WTC11 (cell line): ENCODE results near the gene MBNL1. TPM values are rescaled to one million over a fixed set of nuclear protein-coding genes. Genes with fewer than 3 reads are reported as not detected.

ENCODE experiments used
- ATAC-seq: fragments of 200-7000 bp; cut with Tn5 transposase; 2 replicates; pipeline ENCODE4 v1.10.0; 2021; ENCODE audit warnings: mild to moderate bottlenecking, moderate library complexity
- CTCF ChIA-PET: fragments of 300-600 bp; sonication (Branson Sonifier 250); formaldehyde crosslinking; loops from one replicate; lab custom pipeline; 2021; ENCODE audit warnings: antibody characterized with exemption; lab: Charles Lee
- POLR2A ChIA-PET: fragments of 350-600 bp; sonication (Branson Sonifier 250); formaldehyde crosslinking; loops from one replicate; lab custom pipeline; 2021; ENCODE audit warnings: antibody characterized with exemption; lab: Charles Lee
- DNase-seq: peaks from one replicate; pipeline ENCODE4 v3.0.0; 2021; ENCODE audit warnings: low spot score
- H3K27ac Mint-ChIP-seq: 2 replicates; pipeline ENCODE4 v1.8.0; 2021; ENCODE audit warnings: mixed read lengths
- H3K27me3 Mint-ChIP-seq: 2 replicates; pipeline ENCODE4 v1.8.0; 2021; ENCODE audit warnings: low read depth, mild to moderate bottlenecking, moderate library complexity, mixed read lengths
- H3K36me3 Mint-ChIP-seq: 2 replicates; pipeline ENCODE4 v1.8.0; 2021; ENCODE audit warnings: mixed read lengths
- H3K4me1 Mint-ChIP-seq: 2 replicates; pipeline ENCODE4 v1.8.0; 2022; ENCODE audit warnings: mixed read lengths
- H3K4me3 Mint-ChIP-seq: 2 replicates; pipeline ENCODE4 v1.8.0; 2021; ENCODE audit warnings: mild to moderate bottlenecking, moderate library complexity, mixed read lengths
- H3K9me3 Mint-ChIP-seq: 2 replicates; pipeline ENCODE4 v1.8.0; 2021; ENCODE audit warnings: mixed read lengths
- EMX1 ChIP-seq: fragments of 250-450 bp; sonication (Bioruptor Pico); IDR thresholded peaks from 2 replicates; pipeline ENCODE4 v1.8.0; 2021; ENCODE audit warnings: mild to moderate bottlenecking
- FOXJ3 ChIP-seq: sonication (generic); formaldehyde crosslinking; IDR thresholded peaks from 2 replicates; pipeline ENCODE4 v1.9.0; 2021; ENCODE audit warnings: missing genetic modification reagents, mild to moderate bottlenecking, borderline replicate concordance
- FOXK1 ChIP-seq: sonication (generic); formaldehyde crosslinking; IDR thresholded peaks from 2 replicates; pipeline ENCODE4 v1.8.0; 2022; ENCODE audit warnings: mild to moderate bottlenecking, moderate library complexity, missing genetic modification reagents
- GABPB1 ChIP-seq: sonication (generic); formaldehyde crosslinking; IDR thresholded peaks from 2 replicates; pipeline ENCODE4 v1.8.1; 2023; ENCODE audit warnings: mild to moderate bottlenecking, missing genetic modification reagents
- GTF2I ChIP-seq: fragments of 250-450 bp; sonication (Bioruptor Pico); conservative IDR thresholded peaks from 2 replicates; pipeline ENCODE4 v1.4.0; 2021; ENCODE audit warnings: mild to moderate bottlenecking
- JUN ChIP-seq: sonication (generic); formaldehyde crosslinking; IDR thresholded peaks from 2 replicates; pipeline ENCODE4 v1.8.0; 2023; ENCODE audit warnings: mild to moderate bottlenecking, missing genetic modification reagents
- RELA ChIP-seq: sonication (generic); formaldehyde crosslinking; IDR thresholded peaks from 2 replicates; pipeline ENCODE4 v1.8.1; 2022; ENCODE audit warnings: missing genetic modification reagents, mild to moderate bottlenecking, borderline replicate concordance
- TEAD1 ChIP-seq: sonication (generic); formaldehyde crosslinking; IDR thresholded peaks from 2 replicates; pipeline ENCODE4 v1.8.0; 2022; ENCODE audit warnings: mild to moderate bottlenecking, missing genetic modification reagents
- TP53 ChIP-seq: sonication (generic); formaldehyde crosslinking; IDR thresholded peaks from 2 replicates; pipeline ENCODE4 v1.8.1; 2023; ENCODE audit warnings: mild to moderate bottlenecking, missing genetic modification reagents
- ZNF121 ChIP-seq: sonication (generic); formaldehyde crosslinking; IDR thresholded peaks from 2 replicates; pipeline ENCODE4 v1.8.0; 2023; ENCODE audit warnings: missing genetic modification reagents
- ZNF219 ChIP-seq: sonication (generic); formaldehyde crosslinking; IDR thresholded peaks from 2 replicates; pipeline ENCODE4 v1.8.0; 2023; ENCODE audit warnings: missing genetic modification reagents, mild to moderate bottlenecking, borderline replicate concordance
- ZNF423 ChIP-seq: fragments of 250-450 bp; sonication (Bioruptor Pico); IDR thresholded peaks from 2 replicates; pipeline ENCODE4 v2.1.2; 2022; ENCODE audit warnings: mild to moderate bottlenecking, moderate library complexity
- total RNA-seq: library from RNA; stranded (reverse); gene quantifications from 3 replicates; pipeline ENCODE4 v1.2.3, GENCODE V29; 2021
- TF ChIP-seq, protein P1 (sequence below): sonication (generic); formaldehyde crosslinking; IDR thresholded peaks from 2 replicates; pipeline ENCODE4 v1.8.0; 2022; ENCODE audit warnings: mild to moderate bottlenecking, missing genetic modification reagents
- TF ChIP-seq, protein P2 (sequence below): sonication (generic); formaldehyde crosslinking; IDR thresholded peaks from 2 replicates; pipeline ENCODE4 v1.8.1; 2023; ENCODE audit warnings: mild to moderate bottlenecking, missing genetic modification reagents, moderate library complexity
- TF ChIP-seq, protein P3 (sequence below): sonication (generic); formaldehyde crosslinking; IDR thresholded peaks from 2 replicates; pipeline ENCODE4 v1.8.0; 2022; ENCODE audit warnings: missing genetic modification reagents
- TF ChIP-seq, protein P4 (sequence below): sonication (generic); formaldehyde crosslinking; IDR thresholded peaks from 2 replicates; pipeline ENCODE4 v1.8.0; 2023; ENCODE audit warnings: mild to moderate bottlenecking, missing genetic modification reagents
- TF ChIP-seq, protein P5 (sequence below): sonication (generic); formaldehyde crosslinking; IDR thresholded peaks from 2 replicates; pipeline ENCODE4 v1.8.1; 2022; ENCODE audit warnings: low read depth, mild to moderate bottlenecking, moderate library complexity, missing genetic modification reagents, borderline replicate concordance
- TF ChIP-seq, protein P6 (sequence below): sonication (generic); formaldehyde crosslinking; IDR thresholded peaks from 2 replicates; pipeline ENCODE4 v1.8.1; 2022; ENCODE audit warnings: missing genetic modification reagents, borderline replicate concordance

The MBNL1 gene
- total RNA-seq, 1 experiment from 2014 or later: 20.4 TPM

DNA sequence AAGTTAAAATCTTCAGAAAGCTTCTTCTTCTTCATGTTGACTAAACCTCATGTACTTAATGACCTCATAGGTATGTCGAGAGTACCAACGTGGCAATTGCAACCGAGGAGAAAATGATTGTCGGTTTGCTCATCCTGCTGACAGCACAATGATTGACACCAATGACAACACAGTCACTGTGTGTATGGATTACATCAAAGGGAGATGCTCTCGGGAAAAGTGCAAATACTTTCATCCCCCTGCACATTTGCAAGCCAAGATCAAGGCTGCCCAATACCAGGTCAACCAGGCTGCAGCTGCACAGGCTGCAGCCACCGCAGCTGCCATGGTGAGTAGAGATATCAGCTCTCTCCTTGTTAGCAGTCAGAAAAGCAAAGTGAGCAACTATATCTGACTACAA lies 176.5 kb downstream of the MBNL1 start (continued):
- TF ChIP-seq, protein P1, sequence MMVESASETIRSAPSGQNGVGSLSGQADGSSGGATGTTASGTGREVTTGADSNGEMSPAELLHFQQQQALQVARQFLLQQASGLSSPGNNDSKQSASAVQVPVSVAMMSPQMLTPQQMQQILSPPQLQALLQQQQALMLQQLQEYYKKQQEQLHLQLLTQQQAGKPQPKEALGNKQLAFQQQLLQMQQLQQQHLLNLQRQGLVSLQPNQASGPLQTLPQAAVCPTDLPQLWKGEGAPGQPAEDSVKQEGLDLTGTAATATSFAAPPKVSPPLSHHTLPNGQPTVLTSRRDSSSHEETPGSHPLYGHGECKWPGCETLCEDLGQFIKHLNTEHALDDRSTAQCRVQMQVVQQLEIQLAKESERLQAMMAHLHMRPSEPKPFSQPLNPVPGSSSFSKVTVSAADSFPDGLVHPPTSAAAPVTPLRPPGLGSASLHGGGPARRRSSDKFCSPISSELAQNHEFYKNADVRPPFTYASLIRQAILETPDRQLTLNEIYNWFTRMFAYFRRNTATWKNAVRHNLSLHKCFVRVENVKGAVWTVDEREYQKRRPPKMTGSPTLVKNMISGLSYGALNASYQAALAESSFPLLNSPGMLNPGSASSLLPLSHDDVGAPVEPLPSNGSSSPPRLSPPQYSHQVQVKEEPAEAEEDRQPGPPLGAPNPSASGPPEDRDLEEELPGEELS (CRISPR knock-in tag): no peak
- no peak for TF ChIP-seq EMX1 (CRISPR knock-in tag)
- TF ChIP-seq, protein P2, sequence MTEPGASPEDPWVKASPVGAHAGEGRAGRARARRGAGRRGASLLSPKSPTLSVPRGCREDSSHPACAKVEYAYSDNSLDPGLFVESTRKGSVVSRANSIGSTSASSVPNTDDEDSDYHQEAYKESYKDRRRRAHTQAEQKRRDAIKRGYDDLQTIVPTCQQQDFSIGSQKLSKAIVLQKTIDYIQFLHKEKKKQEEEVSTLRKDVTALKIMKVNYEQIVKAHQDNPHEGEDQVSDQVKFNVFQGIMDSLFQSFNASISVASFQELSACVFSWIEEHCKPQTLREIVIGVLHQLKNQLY (CRISPR knock-in tag): no peak
- TF ChIP-seq, protein P3, sequence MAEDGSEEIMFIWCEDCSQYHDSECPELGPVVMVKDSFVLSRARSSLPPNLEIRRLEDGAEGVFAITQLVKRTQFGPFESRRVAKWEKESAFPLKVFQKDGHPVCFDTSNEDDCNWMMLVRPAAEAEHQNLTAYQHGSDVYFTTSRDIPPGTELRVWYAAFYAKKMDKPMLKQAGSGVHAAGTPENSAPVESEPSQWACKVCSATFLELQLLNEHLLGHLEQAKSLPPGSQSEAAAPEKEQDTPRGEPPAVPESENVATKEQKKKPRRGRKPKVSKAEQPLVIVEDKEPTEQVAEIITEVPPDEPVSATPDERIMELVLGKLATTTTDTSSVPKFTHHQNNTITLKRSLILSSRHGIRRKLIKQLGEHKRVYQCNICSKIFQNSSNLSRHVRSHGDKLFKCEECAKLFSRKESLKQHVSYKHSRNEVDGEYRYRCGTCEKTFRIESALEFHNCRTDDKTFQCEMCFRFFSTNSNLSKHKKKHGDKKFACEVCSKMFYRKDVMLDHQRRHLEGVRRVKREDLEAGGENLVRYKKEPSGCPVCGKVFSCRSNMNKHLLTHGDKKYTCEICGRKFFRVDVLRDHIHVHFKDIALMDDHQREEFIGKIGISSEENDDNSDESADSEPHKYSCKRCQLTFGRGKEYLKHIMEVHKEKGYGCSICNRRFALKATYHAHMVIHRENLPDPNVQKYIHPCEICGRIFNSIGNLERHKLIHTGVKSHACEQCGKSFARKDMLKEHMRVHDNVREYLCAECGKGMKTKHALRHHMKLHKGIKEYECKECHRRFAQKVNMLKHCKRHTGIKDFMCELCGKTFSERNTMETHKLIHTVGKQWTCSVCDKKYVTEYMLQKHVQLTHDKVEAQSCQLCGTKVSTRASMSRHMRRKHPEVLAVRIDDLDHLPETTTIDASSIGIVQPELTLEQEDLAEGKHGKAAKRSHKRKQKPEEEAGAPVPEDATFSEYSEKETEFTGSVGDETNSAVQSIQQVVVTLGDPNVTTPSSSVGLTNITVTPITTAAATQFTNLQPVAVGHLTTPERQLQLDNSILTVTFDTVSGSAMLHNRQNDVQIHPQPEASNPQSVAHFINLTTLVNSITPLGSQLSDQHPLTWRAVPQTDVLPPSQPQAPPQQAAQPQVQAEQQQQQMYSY (CRISPR knock-in tag): no peak
- TF ChIP-seq, all 79 proteins: peak for 0

DNA sequence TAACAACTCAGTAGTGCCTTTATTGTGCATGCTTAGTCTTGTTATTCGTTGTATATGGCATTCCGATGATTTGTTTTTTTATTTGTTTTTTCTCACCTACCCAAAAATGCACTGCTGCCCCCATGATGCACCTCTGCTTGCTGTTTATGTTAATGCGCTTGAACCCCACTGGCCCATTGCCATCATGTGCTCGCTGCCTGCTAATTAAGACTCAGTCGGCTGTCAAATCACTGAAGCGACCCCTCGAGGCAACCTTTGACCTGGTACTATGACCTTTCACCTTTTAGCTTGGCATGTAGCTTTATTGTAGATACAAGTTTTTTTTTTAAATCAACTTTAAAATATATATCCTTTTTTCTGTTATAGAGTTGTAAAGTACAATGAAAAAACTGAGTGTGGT lies 177.8 kb downstream of the MBNL1 start:
- POLR2A ChIA-PET: no interaction called here
- Mint-ChIP-seq H3K4me3 (no peak overlapping the region), H3K27me3 (no peaks in the 10 kb centered on the region), H3K36me3 (peaks cover 4% of the 10 kb centered on the region), H3K4me1 (peaks cover 15% of the 10 kb centered on the region), H3K27ac (no peak overlapping the region), H3K9me3 (no peaks in the 10 kb centered on the region)
- CTCF ChIA-PET: interaction anchor here (0.5 kb wide), 1 partner anchor 13 kb away, joined by 5 read pairs; no protein-coding TSS in a partner anchor
- DNase-seq (no peak), ATAC-seq (no peak)
- TF ChIP-seq FOXK1 (CRISPR knock-in tag) (no peak), RELA (CRISPR knock-in tag) (no peak), ZNF423 (CRISPR knock-in tag) (no peak), TEAD1 (CRISPR knock-in tag) (no peak), GABPB1 (CRISPR knock-in tag) (no peak), ZNF121 (CRISPR knock-in tag) (no peak), FOXJ3 (CRISPR knock-in tag) (no peak)

DNA sequence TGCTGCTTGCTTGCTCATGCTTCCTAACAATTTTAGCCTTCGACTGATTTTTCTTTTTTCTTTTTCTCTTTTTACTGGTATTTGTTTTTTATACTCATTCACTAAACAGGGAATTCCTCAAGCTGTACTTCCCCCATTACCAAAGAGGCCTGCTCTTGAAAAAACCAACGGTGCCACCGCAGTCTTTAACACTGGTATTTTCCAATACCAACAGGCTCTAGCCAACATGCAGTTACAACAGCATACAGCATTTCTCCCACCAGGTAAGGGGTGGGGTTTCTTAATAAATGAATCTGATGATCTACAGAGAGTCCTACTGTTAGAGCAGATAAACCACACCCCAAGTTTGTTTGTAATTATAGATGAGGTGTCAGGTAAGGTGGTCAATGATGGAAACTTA lies 178.8 kb downstream of the MBNL1 start:
- no peaks in the 10 kb centered on the region for H3K9me3 Mint-ChIP-seq
- H3K4me3 Mint-ChIP-seq: no peak overlapping the region
- peaks cover 17% of the 10 kb centered on the region for H3K4me1 Mint-ChIP-seq
- no peak for DNase-seq
- no peak for ATAC-seq
- peaks cover 4% of the 10 kb centered on the region for H3K36me3 Mint-ChIP-seq
- ChIA-PET POLR2A (no interaction called here), CTCF (interaction anchor here (1.0 kb wide), 1 partner anchor 25 kb away, joined by 3 read pairs; no protein-coding TSS in a partner anchor)
- no peaks in the 10 kb centered on the region for H3K27me3 Mint-ChIP-seq
- H3K27ac Mint-ChIP-seq: peak overlapping the region; percentile 13; the same call in 1 of the 2 replicates
- TF ChIP-seq, protein P4, sequence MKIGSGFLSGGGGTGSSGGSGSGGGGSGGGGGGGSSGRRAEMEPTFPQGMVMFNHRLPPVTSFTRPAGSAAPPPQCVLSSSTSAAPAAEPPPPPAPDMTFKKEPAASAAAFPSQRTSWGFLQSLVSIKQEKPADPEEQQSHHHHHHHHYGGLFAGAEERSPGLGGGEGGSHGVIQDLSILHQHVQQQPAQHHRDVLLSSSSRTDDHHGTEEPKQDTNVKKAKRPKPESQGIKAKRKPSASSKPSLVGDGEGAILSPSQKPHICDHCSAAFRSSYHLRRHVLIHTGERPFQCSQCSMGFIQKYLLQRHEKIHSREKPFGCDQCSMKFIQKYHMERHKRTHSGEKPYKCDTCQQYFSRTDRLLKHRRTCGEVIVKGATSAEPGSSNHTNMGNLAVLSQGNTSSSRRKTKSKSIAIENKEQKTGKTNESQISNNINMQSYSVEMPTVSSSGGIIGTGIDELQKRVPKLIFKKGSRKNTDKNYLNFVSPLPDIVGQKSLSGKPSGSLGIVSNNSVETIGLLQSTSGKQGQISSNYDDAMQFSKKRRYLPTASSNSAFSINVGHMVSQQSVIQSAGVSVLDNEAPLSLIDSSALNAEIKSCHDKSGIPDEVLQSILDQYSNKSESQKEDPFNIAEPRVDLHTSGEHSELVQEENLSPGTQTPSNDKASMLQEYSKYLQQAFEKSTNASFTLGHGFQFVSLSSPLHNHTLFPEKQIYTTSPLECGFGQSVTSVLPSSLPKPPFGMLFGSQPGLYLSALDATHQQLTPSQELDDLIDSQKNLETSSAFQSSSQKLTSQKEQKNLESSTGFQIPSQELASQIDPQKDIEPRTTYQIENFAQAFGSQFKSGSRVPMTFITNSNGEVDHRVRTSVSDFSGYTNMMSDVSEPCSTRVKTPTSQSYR (CRISPR knock-in tag): no peak
- TF ChIP-seq EMX1 (CRISPR knock-in tag) (no peak), ZNF219 (no peak), JUN (no peak), TP53 (CRISPR knock-in tag) (no peak), ZNF423 (CRISPR knock-in tag) (no peak), GTF2I (no peak)
- TF ChIP-seq, protein P5, sequence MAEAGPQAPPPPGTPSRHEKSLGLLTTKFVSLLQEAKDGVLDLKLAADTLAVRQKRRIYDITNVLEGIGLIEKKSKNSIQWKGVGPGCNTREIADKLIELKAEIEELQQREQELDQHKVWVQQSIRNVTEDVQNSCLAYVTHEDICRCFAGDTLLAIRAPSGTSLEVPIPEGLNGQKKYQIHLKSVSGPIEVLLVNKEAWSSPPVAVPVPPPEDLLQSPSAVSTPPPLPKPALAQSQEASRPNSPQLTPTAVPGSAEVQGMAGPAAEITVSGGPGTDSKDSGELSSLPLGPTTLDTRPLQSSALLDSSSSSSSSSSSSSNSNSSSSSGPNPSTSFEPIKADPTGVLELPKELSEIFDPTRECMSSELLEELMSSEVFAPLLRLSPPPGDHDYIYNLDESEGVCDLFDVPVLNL (CRISPR knock-in tag): no peak
- TF ChIP-seq, protein P6, sequence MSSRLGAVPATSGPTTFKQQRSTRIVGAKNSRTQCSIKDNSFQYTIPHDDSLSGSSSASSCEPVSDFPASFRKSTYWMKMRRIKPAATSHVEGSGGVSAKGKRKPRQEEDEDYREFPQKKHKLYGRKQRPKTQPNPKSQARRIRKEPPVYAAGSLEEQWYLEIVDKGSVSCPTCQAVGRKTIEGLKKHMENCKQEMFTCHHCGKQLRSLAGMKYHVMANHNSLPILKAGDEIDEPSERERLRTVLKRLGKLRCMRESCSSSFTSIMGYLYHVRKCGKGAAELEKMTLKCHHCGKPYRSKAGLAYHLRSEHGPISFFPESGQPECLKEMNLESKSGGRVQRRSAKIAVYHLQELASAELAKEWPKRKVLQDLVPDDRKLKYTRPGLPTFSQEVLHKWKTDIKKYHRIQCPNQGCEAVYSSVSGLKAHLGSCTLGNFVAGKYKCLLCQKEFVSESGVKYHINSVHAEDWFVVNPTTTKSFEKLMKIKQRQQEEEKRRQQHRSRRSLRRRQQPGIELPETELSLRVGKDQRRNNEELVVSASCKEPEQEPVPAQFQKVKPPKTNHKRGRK (CRISPR knock-in tag): no peak
- TF ChIP-seq, protein P2 (CRISPR knock-in tag): no peak
